GM23338 (cell line): ENCODE results near the gene DUSP21. TPM values are rescaled to one million over a fixed set of nuclear protein-coding genes. Genes with fewer than 3 reads are reported as not detected.
"Not testable (repeated sequence)": the region's sequence is repeated elsewhere in the genome, so short reads cannot be mapped to it uniquely, and the experiment has no call there.

ENCODE experiments used
- ATAC-seq: fragments of 200-7000 bp; cut with Tn5 transposase; 3 replicates; pipeline ENCODE4 v1.9.1; 2020
- DNase-seq: peaks from one replicate; pipeline ENCODE4 v3.0.0-alpha.2; 2015; ENCODE audit warnings: low spot score
- H2AFZ ChIP-seq: fragments of 200-600 bp; sonication (generic); 2 replicates; pipeline ENCODE4 v1.8.0; 2016; ENCODE audit warnings: antibody characterized with exemption, mild to moderate bottlenecking, moderate library complexity
- H3F3A ChIP-seq: fragments of 200-600 bp; sonication (generic); replicated peaks from 2 replicates; pipeline ENCODE4 v1.8.0; 2017; ENCODE audit warnings: antibody characterized with exemption, mixed run types, low read depth
- H3K27ac ChIP-seq: fragments of 200-600 bp; sonication (generic); 2 replicates; pipeline ENCODE4 v1.6.1; 2016; ENCODE audit warnings: low read depth
- H3K27me3 ChIP-seq: fragments of 200-600 bp; sonication (generic); 2 replicates; pipeline ENCODE4 v1.8.0; 2016; ENCODE audit warnings: mild to moderate bottlenecking, mixed run types, moderate library complexity; ENCODE audit not compliant: insufficient read depth
- H3K36me3 ChIP-seq: fragments of 200-600 bp; sonication (generic); 2 replicates; pipeline ENCODE4 v1.8.0; 2016; ENCODE audit warnings: mild to moderate bottlenecking; ENCODE audit not compliant: insufficient read depth
- H3K4me1 ChIP-seq: fragments of 200-600 bp; sonication (generic); 2 replicates; pipeline ENCODE4 v1.8.0; 2016; ENCODE audit warnings: mild to moderate bottlenecking, moderate library complexity; ENCODE audit not compliant: insufficient read depth
- H3K4me2 ChIP-seq: fragments of 200-600 bp; sonication (generic); 2 replicates; pipeline ENCODE4 v1.7.1; 2017; ENCODE audit warnings: mixed run types
- H3K4me3 ChIP-seq: fragments of 200-600 bp; sonication (generic); 2 replicates; pipeline ENCODE4 v1.6.1; 2016; ENCODE audit warnings: mixed run types
- H3K79me2 ChIP-seq: fragments of 200-600 bp; sonication (generic); replicated peaks from 2 replicates; pipeline ENCODE4 v1.8.0; 2017; ENCODE audit warnings: mild to moderate bottlenecking; ENCODE audit not compliant: insufficient read depth
- H3K9me2 ChIP-seq: fragments of 200-600 bp; sonication (generic); 2 replicates; pipeline ENCODE4 v1.8.0; 2017; ENCODE audit not compliant: insufficient read depth
- H4K20me1 ChIP-seq: fragments of 200-600 bp; sonication (generic); replicated peaks from 2 replicates; pipeline ENCODE4 v1.8.0; 2017; ENCODE audit warnings: mild to moderate bottlenecking; ENCODE audit not compliant: insufficient read depth
- H3K27ac Mint-ChIP-seq: 2 replicates; pipeline ENCODE4 v1.8.0; 2020; ENCODE audit warnings: inconsistent platforms, mild to moderate bottlenecking, moderate library complexity, mixed read lengths
- H3K27me3 Mint-ChIP-seq: 3 replicates; pipeline ENCODE4 v1.8.0; 2022; ENCODE audit warnings: low read depth, mild to moderate bottlenecking, moderate library complexity, mixed read lengths, inconsistent platforms; ENCODE audit not compliant: insufficient read depth, poor library complexity
- H3K36me3 Mint-ChIP-seq: 3 replicates; pipeline ENCODE4 v1.8.0; 2021; ENCODE audit warnings: low read depth, mild to moderate bottlenecking, inconsistent platforms, moderate library complexity, mixed read lengths
- H3K4me1 Mint-ChIP-seq: 3 replicates; pipeline ENCODE4 v1.8.0; 2020; ENCODE audit warnings: mild to moderate bottlenecking, inconsistent platforms, mixed read lengths
- H3K4me3 Mint-ChIP-seq: 3 replicates; pipeline ENCODE4 v1.8.0; 2021; ENCODE audit warnings: moderate library complexity, mild to moderate bottlenecking, inconsistent platforms, mixed read lengths
- H3K9me3 Mint-ChIP-seq: 3 replicates; pipeline ENCODE4 v1.8.0; 2020; ENCODE audit warnings: moderate library complexity, mild to moderate bottlenecking, inconsistent platforms, mixed read lengths
- CTCF ChIP-seq, 2 experiments: fragments of 200-600 bp in 1 of 2; sonication (generic) in 1 of 2; conservative IDR thresholded peaks; 2 replicates each; pipeline versions ENCODE4 v1.5.1 to v1.6.1; 2016 to 2017; ENCODE audit warnings: antibody characterized with exemption in 2 of 2, low read depth in 2 of 2, mild to moderate bottlenecking in 2 of 2, moderate library complexity in 1 of 2
- EZH2 ChIP-seq: fragments of 200-600 bp; sonication (generic); IDR thresholded peaks from one replicate; pipeline ENCODE4 v1.8.0; 2017; ENCODE audit warnings: antibody characterized with exemption, mild to moderate bottlenecking, low read depth; ENCODE audit not compliant: unreplicated experiment
- EZH2phosphoT487 ChIP-seq: fragments of 200-600 bp; sonication (generic); IDR thresholded peaks from one replicate; pipeline ENCODE4 v1.8.1; 2018; ENCODE audit warnings: antibody characterized with exemption; ENCODE audit not compliant: unreplicated experiment
- STAT1 ChIP-seq: IDR thresholded peaks from one replicate; pipeline ENCODE4 v1.6.1; 2016; ENCODE audit warnings: antibody characterized with exemption; ENCODE audit not compliant: unreplicated experiment
- ZNF462 ChIP-seq: fragments of 250-450 bp; sonication (Bioruptor Pico); IDR thresholded peaks from 2 replicates; pipeline ENCODE4 v1.5.0; 2020; ENCODE audit warnings: mild to moderate bottlenecking, moderate library complexity
- polyA plus RNA-seq: library from polyadenylated mRNA; unstranded; fragments of >200 nt; fragmentation: Nextera tagmentation; extraction: Ambion mirVana; gene quantifications from 2 replicates; pipeline ENCODE4 v1.2.1, GENCODE V29; 2016
- total RNA-seq: library from RNA; depleted of rRNA; stranded (reverse); fragments of >200 nt; shearing (Covaris generic); gene quantifications from 2 replicates; pipeline ENCODE4 v1.2.3, GENCODE V29; 2014

Gene DUSP21
- total and polyA plus RNA-seq, 2 experiments from 2014 or later, result not detected

- not testable (repeated sequence) for H3K9me2 ChIP-seq, H3K27ac ChIP-seq, H3K4me3 ChIP-seq, H3K4me1 ChIP-seq, ATAC-seq, H3K27me3 ChIP-seq, H3K9me3 Mint-ChIP-seq, H3K36me3 Mint-ChIP-seq, H3K27ac Mint-ChIP-seq, H2AFZ ChIP-seq, H3K27me3 Mint-ChIP-seq, H3K4me2 ChIP-seq, H3K4me3 Mint-ChIP-seq, DNase-seq, H4K20me1 ChIP-seq, H3F3A ChIP-seq, H3K36me3 ChIP-seq, H3K4me1 Mint-ChIP-seq, H3K79me2 ChIP-seq
Observed at GRCh38 chrX:44823193-44823592, 20.6 kb upstream of the DUSP21 start.

- Mint-ChIP-seq H3K9me3 (peaks cover 4% of the 10 kb centered on the region; the same call in 1 of the 3 replicates), H3K27me3 (no peaks in the 10 kb centered on the region), H3K27ac (no peak overlapping the region), H3K4me1 (no peaks in the 10 kb centered on the region), H3K4me3 (no peak overlapping the region), H3K36me3 (no peaks in the 10 kb centered on the region)
- Histone ChIP-seq H3K36me3 (no peaks in the 10 kb centered on the region), H3K4me3 (no peak overlapping the region), H3K27me3 (no peaks in the 10 kb centered on the region), H3K79me2 (no peaks in the 10 kb centered on the region), H3K27ac (no peak overlapping the region), H4K20me1 (no peaks in the 10 kb centered on the region), H3K4me1 (no peaks in the 10 kb centered on the region), H3K4me2 (no peak overlapping the region), H3F3A (no peaks in the 10 kb centered on the region), H3K9me2 (no peaks in the 10 kb centered on the region), H2AFZ (no peak overlapping the region)
- ATAC-seq, result no peak
- DNase-seq, result no peak
- TF ChIP-seq EZH2 (no peak), EZH2phosphoT487 (no peak), ZNF462 (CRISPR knock-in tag) (no peak), STAT1 (no peak), CTCF (conservative IDR thresholded peaks at IDR 0.05; ENCODE audit: low read depth in 2 of 2) (no peak)
Observed at GRCh38 chrX:44828008-44828605, 15.7 kb upstream of the DUSP21 start.
